ENCODE data around the gene REEP2.

GRCh38 chr5:138491669-138492559 is 53.1 kb downstream of the REEP2 start:
- TF ChIP-seq CTCF (conservative IDR thresholded peaks at IDR 0.05) (no peak), ZFX (IDR thresholded peaks at IDR 0.05) (no peak)
